Mesendoderm (in vitro differentiated cells): ENCODE measurements around the gene NXF1.
"Not testable (repeated sequence)": the region's sequence is repeated elsewhere in the genome, so short reads cannot be mapped to it uniquely, and the experiment has no call there.

Experiments used
- DNase-seq: peaks from one replicate; pipeline ENCODE4 v3.0.0; 2013
- H2AK5ac ChIP-seq: 2 replicates; pipeline ENCODE4 v1.6.1; 2013; ENCODE audit warnings: low read length, inconsistent platforms
- H2BK120ac ChIP-seq: 2 replicates; pipeline ENCODE4 v1.6.1; 2013; ENCODE audit warnings: low read depth, mild to moderate bottlenecking, low read length, moderate library complexity, mixed read lengths
- H2BK15ac ChIP-seq: replicated peaks from 2 replicates; pipeline ENCODE4 v1.6.1; 2013; ENCODE audit warnings: low read depth, mild to moderate bottlenecking, moderate library complexity
- H2BK5ac ChIP-seq: 2 replicates; pipeline ENCODE4 v1.6.1; 2013; ENCODE audit warnings: low read length, inconsistent platforms
- H3K18ac ChIP-seq: 2 replicates; pipeline ENCODE4 v1.6.1; 2013; ENCODE audit warnings: mild to moderate bottlenecking, low read length, mixed read lengths
- H3K23ac ChIP-seq: one replicate; pipeline ENCODE4 v1.6.1; 2013; ENCODE audit warnings: low read length
- H3K27ac ChIP-seq: 2 replicates; pipeline ENCODE4 v1.5.1; 2013; ENCODE audit warnings: low read depth, mild to moderate bottlenecking, inconsistent platforms, low read length, moderate library complexity
- H3K27me3 ChIP-seq: 2 replicates; pipeline ENCODE4 v1.6.1; 2013; ENCODE audit warnings: low read length, control low read depth, mild to moderate bottlenecking, inconsistent platforms; ENCODE audit not compliant: insufficient read depth, poor library complexity
- H3K36me3 ChIP-seq: 2 replicates; pipeline ENCODE4 v1.6.1; 2013; ENCODE audit warnings: low read length, inconsistent platforms; ENCODE audit not compliant: control insufficient read depth, insufficient read depth
- H3K4ac ChIP-seq: one replicate; pipeline ENCODE4 v1.6.1; 2013; ENCODE audit warnings: low read depth, mild to moderate bottlenecking, low read length, moderate library complexity
- H3K4me1 ChIP-seq: 2 replicates; pipeline ENCODE4 v1.6.1; 2013; ENCODE audit warnings: low read depth, low read length, inconsistent platforms; ENCODE audit not compliant: control insufficient read depth
- H3K4me2 ChIP-seq: 2 replicates; pipeline ENCODE4 v1.6.1; 2013; ENCODE audit warnings: low read length
- H3K4me3 ChIP-seq: 2 replicates; pipeline ENCODE4 v1.5.1; 2013; ENCODE audit warnings: mild to moderate bottlenecking, low read length
- H3K56ac ChIP-seq: one replicate; pipeline ENCODE4 v1.6.1; 2013; ENCODE audit warnings: low read length
- H3K79me1 ChIP-seq: 2 replicates; pipeline ENCODE4 v1.6.1; 2013; ENCODE audit warnings: low read length, inconsistent platforms
- H3K79me2 ChIP-seq: 2 replicates; pipeline ENCODE4 v1.6.1; 2013; ENCODE audit warnings: mild to moderate bottlenecking, low read length; ENCODE audit not compliant: control insufficient read depth, insufficient read depth
- H3K9ac ChIP-seq: 2 replicates; pipeline ENCODE4 v1.6.1; 2013; ENCODE audit warnings: low read length, inconsistent platforms
- H4K5ac ChIP-seq: one replicate; pipeline ENCODE4 v1.6.1; 2013; ENCODE audit warnings: low read length
- H4K8ac ChIP-seq: one replicate; pipeline ENCODE4 v1.6.1; 2013; ENCODE audit warnings: low read depth, mild to moderate bottlenecking, control low read depth, low read length, moderate library complexity
- WGBS: extraction: QIAGEN DNeasy Blood & Tissue Kit; methylation state at CpG from one replicate; pipeline ENCODE4 v1.1.7; 2013; ENCODE audit warnings: low lambda C conversion rate, missing lambda C conversion rate; ENCODE audit not compliant: insufficient coverage; ENCODE audit errors: extremely low coverage; 5-methylcytosine and 5-hydroxymethylcytosine counted together

The NXF1 gene

DNA sequence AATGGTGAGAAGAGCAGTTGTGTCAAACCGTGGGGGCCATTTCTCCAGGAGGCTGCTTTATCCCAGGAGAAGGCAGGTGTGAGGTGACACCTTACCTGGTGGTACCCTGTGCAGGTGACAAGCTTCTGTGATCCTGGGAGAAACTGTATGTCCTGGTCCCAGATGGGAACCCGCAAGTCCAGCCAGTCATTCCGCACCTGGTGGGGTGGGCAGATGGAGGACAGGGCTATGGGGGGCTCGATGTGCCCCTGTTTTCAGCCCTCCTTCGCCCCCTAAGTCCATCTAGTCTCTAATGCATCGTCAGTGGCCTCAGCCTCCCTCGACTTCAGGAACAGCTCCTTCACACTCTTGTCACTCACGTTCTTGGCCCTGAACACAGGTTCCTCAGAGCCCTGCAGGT is 30.1 kb upstream of the NXF1 start:
- no peak overlapping the region for H3K18ac ChIP-seq
- H3K79me1 ChIP-seq: peaks cover 15% of the 10 kb centered on the region
- H3K4me1 ChIP-seq: no peaks in the 10 kb centered on the region
- H2BK120ac ChIP-seq: no peak overlapping the region
- H3K4me2 ChIP-seq: no peak overlapping the region
- no peak for DNase-seq
- no CpG with 5 or more reads among the region's 8 CpGs for WGBS
- H3K4me3 ChIP-seq: no peak overlapping the region
- H3K9ac ChIP-seq: no peak overlapping the region
- H3K23ac ChIP-seq: no peak overlapping the region
- no peak overlapping the region for H3K56ac ChIP-seq
- peaks cover 21% of the 10 kb centered on the region for H3K79me2 ChIP-seq
- H2BK15ac ChIP-seq: no peak overlapping the region
- H3K27ac ChIP-seq: no peak overlapping the region
- no peak overlapping the region for H4K5ac ChIP-seq
- H3K36me3 ChIP-seq: peaks cover 8% of the 10 kb centered on the region
- no peaks in the 10 kb centered on the region for H3K27me3 ChIP-seq
- H2AK5ac ChIP-seq: no peak overlapping the region
- no peak overlapping the region for H4K8ac ChIP-seq
- no peak overlapping the region for H2BK5ac ChIP-seq
- no peak overlapping the region for H3K4ac ChIP-seq

- DNase-seq: no peak
- Histone ChIP-seq H3K23ac (no peak within 1 kb of the TSS), H3K36me3 (peaks cover 8% of the 10 kb centered on the region), H3K9ac (peak within 1 kb of the TSS; percentile 92), H3K79me1 (peaks cover 14% of the 10 kb centered on the region), H3K18ac (peak within 1 kb of the TSS; percentile 82), H2BK15ac (no peak within 1 kb of the TSS), H3K27me3 (no peaks in the 10 kb centered on the region), H3K79me2 (peaks cover 16% of the 10 kb centered on the region), H4K8ac (no peak within 1 kb of the TSS), H3K4me3 (peak within 1 kb of the TSS; percentile 92), H2AK5ac (no peak within 1 kb of the TSS), H2BK120ac (peak within 1 kb of the TSS; percentile 63), H2BK5ac (no peak within 1 kb of the TSS), H3K4ac (peak within 1 kb of the TSS; percentile 66), H3K56ac (peak within 1 kb of the TSS; percentile 97), H3K4me1 (no peaks in the 10 kb centered on the region), H3K27ac (peak within 1 kb of the TSS; percentile 78), H4K5ac (no peak within 1 kb of the TSS), H3K4me2 (peak within 1 kb of the TSS; percentile 63)
- WGBS: no CpG with 5 or more reads among the region's 40 CpGs
Measured at GRCh38 chr11:62832336-62833234, 27.3 kb upstream of the NXF1 start, which contains the start of gene TEX54. Gene TEX54, minus strand, starts transcription at chr11:62832841.

DNA sequence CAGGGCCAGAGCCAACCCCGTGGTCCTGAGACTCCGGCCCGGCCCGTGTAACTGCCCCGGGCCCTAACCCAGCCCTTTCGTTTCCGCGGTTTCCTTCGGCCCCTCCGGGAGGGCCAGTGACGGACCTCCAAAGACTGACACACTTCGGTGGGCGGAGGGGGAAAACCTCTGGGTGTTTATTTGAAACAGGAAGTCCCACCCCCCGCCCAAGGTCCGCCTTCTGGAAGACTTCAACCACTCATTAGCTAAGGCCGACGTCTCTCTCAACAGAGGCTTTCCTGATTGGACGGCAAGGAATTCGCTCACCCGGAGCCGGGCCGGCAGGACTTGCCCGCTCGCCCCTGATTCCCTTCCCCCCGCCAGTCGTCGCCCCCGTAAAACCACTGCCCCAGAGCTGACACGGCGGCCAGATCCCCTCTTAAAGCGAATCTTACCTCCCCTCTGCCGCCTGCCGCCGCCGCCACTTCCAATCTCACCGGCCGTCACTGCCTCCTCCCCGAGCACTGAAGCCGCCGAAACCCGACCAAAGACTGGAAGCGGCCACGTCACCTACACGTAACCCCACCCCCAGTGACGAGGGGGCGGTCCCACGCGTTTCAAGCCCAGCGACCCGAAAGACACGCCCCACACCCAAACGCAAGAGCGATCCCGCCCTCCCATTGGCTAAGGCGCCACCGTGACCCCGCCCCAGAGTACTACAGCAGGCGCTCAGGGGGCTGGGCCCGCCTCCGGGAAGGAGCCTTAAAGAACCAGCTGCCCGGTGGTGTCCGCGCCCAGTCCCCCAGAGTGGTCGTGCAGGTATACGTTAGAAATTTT is 26.5 kb upstream of the NXF1 start, which contains the start of gene STX5:
Gene STX5 (minus strand): TSS at position 532 of the 816 bp plus-strand sequence. CDS start 808 bp downstream, outside the sequence.
- Histone ChIP-seq H3K4me3 (peak within 1 kb of the TSS; percentile 92), H3K79me2 (peaks cover 13% of the 10 kb centered on the region), H3K4me2 (peak within 1 kb of the TSS; percentile 90), H3K9ac (peak within 1 kb of the TSS; percentile 92), H3K23ac (no peak within 1 kb of the TSS), H2BK5ac (peak within 1 kb of the TSS; percentile 80), H2AK5ac (no peak within 1 kb of the TSS), H3K4me1 (no peaks in the 10 kb centered on the region), H4K5ac (no peak within 1 kb of the TSS), H3K27ac (peak within 1 kb of the TSS; percentile 92), H3K79me1 (peaks cover 14% of the 10 kb centered on the region), H2BK15ac (no peak within 1 kb of the TSS), H3K18ac (peak within 1 kb of the TSS; percentile 91), H3K56ac (peak within 1 kb of the TSS; percentile 97), H3K36me3 (peaks cover 8% of the 10 kb centered on the region), H3K27me3 (no peaks in the 10 kb centered on the region), H3K4ac (peak within 1 kb of the TSS; percentile 66), H4K8ac (no peak within 1 kb of the TSS), H2BK120ac (peak within 1 kb of the TSS; percentile 63)
- peak; percentile 99 for DNase-seq
- WGBS: no CpG with 5 or more reads among the region's 65 CpGs

- Histone ChIP-seq H3K18ac (peak overlapping the region; percentile 91), H2BK15ac (no peak overlapping the region), H3K4ac (no peak overlapping the region), H3K4me2 (peak overlapping the region; percentile 90), H4K5ac (no peak overlapping the region), H3K27ac (peak overlapping the region; percentile 92), H3K36me3 (peaks cover 8% of the 10 kb centered on the region), H3K9ac (peak overlapping the region; percentile 90), H2AK5ac (no peak overlapping the region), H3K79me1 (peaks cover 13% of the 10 kb centered on the region), H3K23ac (no peak overlapping the region), H3K56ac (peak overlapping the region; percentile 95), H2BK5ac (peak overlapping the region; percentile 80), H3K4me3 (peak overlapping the region; percentile 90), H4K8ac (no peak overlapping the region), H3K27me3 (no peaks in the 10 kb centered on the region), H2BK120ac (no peak overlapping the region), H3K4me1 (no peaks in the 10 kb centered on the region), H3K79me2 (peaks cover 13% of the 10 kb centered on the region)
- DNase-seq: peak; percentile 87
- WGBS: no CpG with 5 or more reads among the region's 33 CpGs
Measured at GRCh38 chr11:62830904-62831519, 25.8 kb upstream of the NXF1 start.

DNA sequence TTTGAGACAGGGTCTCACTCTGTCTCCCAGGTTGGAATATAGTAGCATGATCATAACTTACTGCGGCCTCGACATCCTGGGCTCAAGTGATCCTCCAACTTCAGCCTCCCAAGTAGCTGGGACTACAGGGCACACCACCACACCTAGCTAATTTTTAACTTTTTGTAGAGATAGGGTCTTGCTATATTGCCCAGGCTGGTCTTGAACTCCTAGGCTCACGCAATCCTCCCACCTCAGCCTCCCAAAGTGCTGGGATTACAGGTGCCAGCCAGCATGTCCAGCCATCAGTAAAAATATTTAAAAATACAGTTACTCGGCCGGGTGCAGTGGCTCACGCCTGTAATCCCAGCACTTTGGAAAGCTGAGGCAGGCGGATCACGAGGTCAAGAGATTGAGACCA is 22.9 kb upstream of the NXF1 start:
- H3K27ac ChIP-seq: not testable (repeated sequence)

More for the DNA sequence above, 22.9 kb upstream of the NXF1 start:
- H3K36me3 ChIP-seq, H2BK15ac ChIP-seq, H3K79me1 ChIP-seq, H2BK5ac ChIP-seq, H3K9ac ChIP-seq, H3K4me1 ChIP-seq, H3K4ac ChIP-seq, H3K56ac ChIP-seq, H3K18ac ChIP-seq, H4K8ac ChIP-seq, H3K27me3 ChIP-seq, H2AK5ac ChIP-seq, H2BK120ac ChIP-seq, H3K4me2 ChIP-seq, H3K4me3 ChIP-seq, DNase-seq, H4K5ac ChIP-seq, H3K23ac ChIP-seq: not testable (repeated sequence)
- no CpG with 5 or more reads among the region's 8 CpGs for WGBS
- peaks cover 11% of the 10 kb centered on the region for H3K79me2 ChIP-seq
